Cardiac fibroblast (primary cell): ENCODE measurements around the gene HBA1.
"Not testable (repeated sequence)": the region's sequence is repeated elsewhere in the genome, so short reads cannot be mapped to it uniquely, and the experiment has no call there.

Experiments
- DNase-seq, 2 donors: peaks; one replicate each; pipeline versions ENCODE4 v3.0.0 to v3.0.0-alpha.2; 2010; ENCODE audit warnings: low read depth in 2 of 2
- H3K4me3 ChIP-seq, 2 donors: replicated peaks in 1 of 2; 1 replicate in 1 of 2; 2 replicates in 1 of 2; pipeline ENCODE4 v1.5.1; 2011; ENCODE audit warnings: low read depth in 2 of 2, low read length in 2 of 2, mild to moderate bottlenecking in 2 of 2, moderate library complexity in 1 of 2
- CTCF ChIP-seq: IDR thresholded peaks from one replicate; pipeline ENCODE4 v1.5.1; 2011; ENCODE audit warnings: low read depth, mild to moderate bottlenecking, low read length, inconsistent platforms

HBA1 gene

GRCh38 chr16:160691-161190, 15.7 kb upstream of the HBA1 start:
- no peak overlapping the region for H3K4me3 ChIP-seq
- no peak for DNase-seq
- TF ChIP-seq CTCF, result no peak

- no peak overlapping the region for H3K4me3 ChIP-seq
- no peak for DNase-seq
- TF ChIP-seq CTCF, result no peak
Observed at GRCh38 chr16:162271-162991, 14.0 kb upstream of the HBA1 start.

GRCh38 chr16:163139-163538, 13.3 kb upstream of the HBA1 start:
- not testable (repeated sequence) for H3K4me3 ChIP-seq, DNase-seq

GRCh38 chr16:163696-164095, 12.8 kb upstream of the HBA1 start:
- not testable (repeated sequence) for H3K4me3 ChIP-seq, DNase-seq

- not testable (repeated sequence) for DNase-seq
Observed at GRCh38 chr16:164134-164823, 12.2 kb upstream of the HBA1 start.

GRCh38 chr16:164827-165538, 11.5 kb upstream of the HBA1 start:
- H3K4me3 ChIP-seq, result no peak overlapping the region
- DNase-seq, result no peak
- no peak for TF ChIP-seq CTCF

More at GRCh38 chr16:164134-164823, 12.2 kb upstream of the HBA1 start:
- not testable (repeated sequence) for H3K4me3 ChIP-seq

- DNase-seq, result no peak
- no peak within 1 kb of the TSS for H3K4me3 ChIP-seq
- no peak for TF ChIP-seq CTCF
Observed at GRCh38 chr16:165539-166374, 10.7 kb upstream of the HBA1 start, which contains the start of gene HBM. Gene HBM (plus strand): TSS chr16:165978. CDS start chr16:165998, 20 bp downstream.
